Activated B cell treated with CpG ODN at 0.5 μM for 24 hours (primary cell): ENCODE results near the gene CDH1. TPM values are rescaled to one million over a fixed set of nuclear protein-coding genes. Genes with fewer than 3 reads are reported as not detected.

ENCODE experiments used
- ATAC-seq: fragments of 200-7000 bp; cut with Tn5 transposase; one replicate; pipeline ENCODE4 v1.10.0; 2021; ENCODE audit warnings: low read depth, mild to moderate bottlenecking, moderate library complexity
- CTCF ChIA-PET: fragments of 350-600 bp; sonication (Branson Sonifier 250); formaldehyde crosslinking; loops from one replicate; lab custom pipeline; 2021; ENCODE audit warnings: antibody characterized with exemption; lab: Charles Lee
- POLR2A ChIA-PET: fragments of 350-600 bp; sonication (Branson Sonifier 250); formaldehyde crosslinking; loops from one replicate; lab custom pipeline; 2021; ENCODE audit warnings: antibody characterized with exemption; lab: Charles Lee
- DNase-seq: peaks from one replicate; pipeline ENCODE4 v3.0.0; 2022
- H3K27ac Mint-ChIP-seq: one replicate; pipeline ENCODE4 v1.8.0; 2020; ENCODE audit warnings: mixed read lengths
- H3K27me3 Mint-ChIP-seq: one replicate; pipeline ENCODE4 v1.8.0; 2021; ENCODE audit warnings: mixed read lengths
- H3K36me3 Mint-ChIP-seq: one replicate; pipeline ENCODE4 v1.8.0; 2021; ENCODE audit warnings: low read depth, mixed read lengths
- H3K4me1 Mint-ChIP-seq: one replicate; pipeline ENCODE4 v1.8.0; 2021; ENCODE audit warnings: mixed read lengths
- H3K4me3 Mint-ChIP-seq: one replicate; pipeline ENCODE4 v1.8.0; 2020; ENCODE audit warnings: mild to moderate bottlenecking, mixed read lengths
- H3K9me3 Mint-ChIP-seq: one replicate; pipeline ENCODE4 v1.8.0; 2020; ENCODE audit warnings: mixed read lengths
- intact Hi-C: fragments of 100-400 bp; cut with micrococcal nuclease; formaldehyde crosslinking; loops from one replicate; pipeline ENCODE4 v1.15.1; 2024
- total RNA-seq: library from RNA; stranded (reverse); gene quantifications from 2 replicates; pipeline ENCODE4 v1.2.3, GENCODE V29; 2022
- TF ChIP-seq, protein P1 (sequence below): fragments of 200-600 bp; IDR thresholded peaks from one replicate; pipeline ENCODE4 v1.8.0; 2022; ENCODE audit warnings: antibody characterized with exemption, mild to moderate bottlenecking

CDH1 gene
- total RNA-seq, 1 donor from 2014 or later, result 8.2 TPM

DNA sequence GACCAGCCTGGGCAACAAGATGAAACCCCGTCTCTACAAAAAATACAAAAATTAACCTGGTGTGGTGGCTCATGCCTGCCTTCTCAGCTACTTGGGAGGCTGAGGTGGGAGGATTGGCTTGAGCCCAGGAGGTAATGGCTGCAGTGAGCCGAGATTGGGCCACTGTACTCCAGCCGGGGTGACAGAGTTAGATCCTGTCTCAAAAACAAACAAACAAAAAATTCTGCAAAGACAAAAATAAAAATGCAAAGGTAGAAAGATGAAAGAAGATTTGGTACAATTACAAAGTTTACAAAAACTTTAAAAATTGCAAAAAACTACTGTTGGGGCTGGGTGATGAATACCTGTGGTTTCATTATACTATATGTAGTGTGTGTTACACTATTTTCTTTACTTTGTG is 5.5 kb upstream of the CDH1 start:
- ChIA-PET CTCF (no interaction called here), POLR2A (no interaction called here)
- ATAC-seq, result no peak
- H3K27ac Mint-ChIP-seq, result no peak overlapping the region
- DNase-seq, result no peak
- no peaks in the 10 kb centered on the region for H3K4me1 Mint-ChIP-seq
- H3K9me3 Mint-ChIP-seq, result no peaks in the 10 kb centered on the region
- intact Hi-C loops, result no loop called here
- H3K36me3 Mint-ChIP-seq, result no peaks in the 10 kb centered on the region
- TF ChIP-seq, protein P1, sequence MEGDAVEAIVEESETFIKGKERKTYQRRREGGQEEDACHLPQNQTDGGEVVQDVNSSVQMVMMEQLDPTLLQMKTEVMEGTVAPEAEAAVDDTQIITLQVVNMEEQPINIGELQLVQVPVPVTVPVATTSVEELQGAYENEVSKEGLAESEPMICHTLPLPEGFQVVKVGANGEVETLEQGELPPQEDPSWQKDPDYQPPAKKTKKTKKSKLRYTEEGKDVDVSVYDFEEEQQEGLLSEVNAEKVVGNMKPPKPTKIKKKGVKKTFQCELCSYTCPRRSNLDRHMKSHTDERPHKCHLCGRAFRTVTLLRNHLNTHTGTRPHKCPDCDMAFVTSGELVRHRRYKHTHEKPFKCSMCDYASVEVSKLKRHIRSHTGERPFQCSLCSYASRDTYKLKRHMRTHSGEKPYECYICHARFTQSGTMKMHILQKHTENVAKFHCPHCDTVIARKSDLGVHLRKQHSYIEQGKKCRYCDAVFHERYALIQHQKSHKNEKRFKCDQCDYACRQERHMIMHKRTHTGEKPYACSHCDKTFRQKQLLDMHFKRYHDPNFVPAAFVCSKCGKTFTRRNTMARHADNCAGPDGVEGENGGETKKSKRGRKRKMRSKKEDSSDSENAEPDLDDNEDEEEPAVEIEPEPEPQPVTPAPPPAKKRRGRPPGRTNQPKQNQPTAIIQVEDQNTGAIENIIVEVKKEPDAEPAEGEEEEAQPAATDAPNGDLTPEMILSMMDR, result no peak
- peaks cover 31% of the 10 kb centered on the region for H3K27me3 Mint-ChIP-seq
- no peak overlapping the region for H3K4me3 Mint-ChIP-seq

DNA sequence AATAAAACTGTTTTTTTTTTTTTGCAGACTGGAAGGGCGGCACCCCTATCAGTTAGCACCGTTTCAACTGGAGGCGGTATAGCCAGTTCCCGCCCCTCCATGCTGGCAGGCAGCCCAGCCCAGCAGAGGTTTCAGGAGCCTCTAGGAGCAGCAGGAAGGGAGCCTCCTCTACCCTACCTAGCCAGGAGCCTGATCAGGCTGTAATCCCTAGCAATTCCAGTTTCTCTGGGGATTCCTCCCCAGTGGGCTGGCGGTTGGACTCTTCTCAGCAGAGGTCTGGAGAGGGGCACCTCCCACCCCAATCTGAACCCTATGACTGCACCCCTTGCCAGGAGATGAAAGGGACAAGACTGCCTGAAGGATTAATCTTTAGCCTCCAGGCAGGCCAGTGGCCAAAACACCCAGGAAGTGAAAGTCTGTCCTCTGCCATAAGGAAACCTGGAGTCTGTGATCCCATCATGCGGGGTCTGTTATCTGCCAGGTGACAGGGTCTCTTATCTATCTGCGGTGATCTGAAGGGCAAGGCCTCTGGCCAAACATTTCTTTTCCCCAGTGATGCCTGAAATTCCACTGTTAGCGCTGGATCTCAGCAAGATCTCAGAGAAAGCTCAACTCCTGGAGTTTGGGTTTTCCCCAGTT is 4.9 kb upstream of the CDH1 start:
- ChIA-PET CTCF (no interaction called here), POLR2A (no interaction called here)
- Mint-ChIP-seq H3K4me3 (no peak overlapping the region), H3K4me1 (peaks cover 2% of the 10 kb centered on the region), H3K9me3 (no peaks in the 10 kb centered on the region), H3K27ac (no peak overlapping the region), H3K27me3 (peaks cover 34% of the 10 kb centered on the region), H3K36me3 (no peaks in the 10 kb centered on the region)
- DNase-seq (no peak), ATAC-seq (no peak)
- intact Hi-C loops, result no loop called here
- TF ChIP-seq, protein P1, result no peak

DNA sequence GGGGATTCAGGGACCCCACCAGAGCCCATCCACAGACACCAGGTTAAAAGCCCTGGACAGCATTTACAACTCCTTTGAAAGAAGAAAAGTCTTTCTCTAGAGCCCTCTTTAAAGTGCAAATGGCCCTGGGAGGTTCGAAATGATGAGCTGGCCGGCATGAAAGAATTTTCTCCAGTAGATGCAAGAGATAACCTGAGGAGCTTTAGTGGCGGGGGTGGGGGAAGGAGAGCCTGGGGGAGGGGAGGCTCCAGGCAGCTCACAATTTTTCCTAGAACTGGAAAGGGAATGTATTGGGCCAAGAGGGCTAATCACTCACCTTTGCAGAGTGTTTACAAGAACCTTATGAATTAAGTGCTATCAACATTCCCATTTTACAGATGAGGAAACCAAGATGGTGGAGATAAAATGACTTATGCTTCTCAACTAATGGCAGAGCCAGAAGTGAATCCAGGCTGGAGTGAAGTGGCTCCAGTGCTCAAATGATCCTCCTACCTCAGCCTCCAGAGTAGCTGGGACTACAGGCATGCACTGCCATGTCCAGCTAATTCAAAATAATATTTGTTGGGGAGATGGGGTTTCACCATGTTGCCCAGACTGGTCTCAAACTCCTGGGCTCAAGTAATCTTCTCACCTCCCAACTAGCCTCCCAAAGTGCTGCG is 4.2 kb upstream of the CDH1 start:
- DNase-seq (no peak), ATAC-seq (no peak)
- Mint-ChIP-seq H3K27me3 (peaks cover 37% of the 10 kb centered on the region), H3K9me3 (no peaks in the 10 kb centered on the region), H3K36me3 (no peaks in the 10 kb centered on the region), H3K27ac (no peak overlapping the region), H3K4me3 (no peak overlapping the region), H3K4me1 (peaks cover 5% of the 10 kb centered on the region)
- CTCF ChIA-PET, result no interaction called here
- TF ChIP-seq, protein P1, result no peak
- intact Hi-C loops, result no loop called here
- POLR2A ChIA-PET, result no interaction called here

DNA sequence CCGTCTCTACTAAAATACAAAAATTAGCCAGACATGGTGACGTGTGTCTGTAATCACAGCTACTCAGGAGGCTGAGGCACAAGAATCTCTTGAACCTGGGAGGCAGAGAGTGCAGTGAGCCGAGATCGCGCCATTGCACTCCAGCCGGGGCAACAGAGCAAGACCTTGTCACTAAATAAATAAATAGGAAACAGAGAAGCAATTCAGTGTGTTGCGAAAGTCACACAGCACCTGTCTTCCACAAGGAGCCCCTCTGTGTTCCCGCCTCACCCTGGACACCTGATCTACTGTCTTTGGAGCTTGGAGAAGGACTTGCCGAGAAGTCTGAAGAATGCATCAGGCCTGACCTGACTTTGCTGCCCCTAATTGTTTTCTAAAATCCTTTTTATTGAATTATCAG is 3.5 kb upstream of the CDH1 start:
- Mint-ChIP-seq H3K27ac (no peak overlapping the region), H3K4me1 (peaks cover 7% of the 10 kb centered on the region), H3K9me3 (no peaks in the 10 kb centered on the region), H3K4me3 (no peak overlapping the region), H3K27me3 (peaks cover 34% of the 10 kb centered on the region), H3K36me3 (no peaks in the 10 kb centered on the region)
- TF ChIP-seq, protein P1, result no peak
- ChIA-PET POLR2A (no interaction called here), CTCF (no interaction called here)
- ATAC-seq, result no peak
- no peak for DNase-seq
- intact Hi-C loops, result no loop called here

DNA sequence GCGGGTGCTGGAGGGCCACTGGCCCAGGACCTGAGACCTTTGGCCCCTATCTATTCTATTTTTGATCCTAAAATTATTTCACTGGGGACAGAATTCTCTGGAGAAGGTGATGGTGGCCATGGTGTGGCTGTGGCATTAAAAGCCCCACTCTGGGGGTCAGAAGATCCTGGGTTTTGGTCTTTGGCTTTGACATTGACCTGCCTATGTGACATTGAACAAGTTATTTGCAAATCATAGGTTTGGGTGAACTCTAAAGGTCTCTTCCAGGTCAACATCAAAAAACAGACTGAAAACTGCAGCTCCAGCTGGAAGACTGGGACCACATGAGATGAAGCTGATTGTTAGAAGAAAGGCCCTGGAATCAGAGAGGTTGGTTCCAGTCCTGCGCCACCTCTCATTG is 2.3 kb upstream of the CDH1 start:
- no peak overlapping the region for H3K4me3 Mint-ChIP-seq
- H3K27ac Mint-ChIP-seq, result no peak overlapping the region
- DNase-seq (no peak), ATAC-seq (no peak)
- ChIA-PET POLR2A (no interaction called here), CTCF (no interaction called here)
- TF ChIP-seq, protein P1, result no peak
- no peaks in the 10 kb centered on the region for H3K9me3 Mint-ChIP-seq
- H3K4me1 Mint-ChIP-seq, result peaks cover 9% of the 10 kb centered on the region
- no peaks in the 10 kb centered on the region for H3K36me3 Mint-ChIP-seq
- peaks cover 31% of the 10 kb centered on the region for H3K27me3 Mint-ChIP-seq
- intact Hi-C loops, result no loop called here
